AG09319 (cell line): ENCODE measurements around the gene SASH3.

Source experiments
- DNase-seq: peaks from one replicate; pipeline ENCODE4 v3.0.0-alpha.2; 2010; ENCODE audit warnings: low read depth; ENCODE audit errors: extremely low read depth
- CTCF ChIP-seq: IDR thresholded peaks from 2 replicates; pipeline ENCODE4 v1.5.1; 2011; ENCODE audit warnings: low read depth, mild to moderate bottlenecking, inconsistent platforms, low read length, moderate library complexity

Gene SASH3

GRCh38 chrX:129748305-129748704, 31.4 kb upstream of the SASH3 start:
- peak; percentile 82 for DNase-seq
- no peak for TF ChIP-seq CTCF

- no peak for TF ChIP-seq CTCF
- DNase-seq = no peak
Observed at GRCh38 chrX:129749069-129749468, 30.7 kb upstream of the SASH3 start.

- no peak for TF ChIP-seq CTCF
- no peak for DNase-seq
Observed at GRCh38 chrX:129750971-129751370, 28.8 kb upstream of the SASH3 start.

GRCh38 chrX:129754056-129755024, 25.4 kb upstream of the SASH3 start:
- no peak for DNase-seq
- peak; percentile 26 for TF ChIP-seq CTCF

- no peak for DNase-seq
- TF ChIP-seq CTCF = no peak
Observed at GRCh38 chrX:129755779-129756650, 23.7 kb upstream of the SASH3 start.

GRCh38 chrX:129759576-129760061, 20.1 kb upstream of the SASH3 start:
- TF ChIP-seq CTCF = no peak
- peak; percentile 28 for DNase-seq
